HG02798 (cell line): ENCODE measurements around the gene SEC31B.

ENCODE experiments used
- ATAC-seq: cut with Tn5 transposase; IDR thresholded peaks from one replicate; pipeline ENCODE4 v1.9.1; 2021; ENCODE audit warnings: mild to moderate bottlenecking; ENCODE audit not compliant: unreplicated experiment, poor library complexity

SEC31B gene

GRCh38 chr10:100519311-100520051 is at the start of gene SEC31B:
SEC31B (minus strand) TSS chr10:100519861; CDS start chr10:100516952, 2,909 bp downstream.
- ATAC-seq = no peak

GRCh38 chr10:100568912-100569311 is 49.3 kb upstream of the SEC31B start:
- no peak for ATAC-seq

GRCh38 chr10:100567826-100568225 is 48.2 kb upstream of the SEC31B start:
- no peak for ATAC-seq

GRCh38 chr10:100567249-100567648 is 47.6 kb upstream of the SEC31B start:
- ATAC-seq = no peak

GRCh38 chr10:100566561-100566960 is 46.9 kb upstream of the SEC31B start:
- no peak for ATAC-seq

GRCh38 chr10:100565206-100565985 is 45.7 kb upstream of the SEC31B start:
- ATAC-seq = no peak

GRCh38 chr10:100562008-100562672 is 42.5 kb upstream of the SEC31B start:
- ATAC-seq = peak; percentile 69

GRCh38 chr10:100561005-100561404 is 41.3 kb upstream of the SEC31B start:
- no peak for ATAC-seq

GRCh38 chr10:100560248-100560647 is 40.6 kb upstream of the SEC31B start:
- no peak for ATAC-seq

- no peak for ATAC-seq
Observed at GRCh38 chr10:100554902-100555301, 35.2 kb upstream of the SEC31B start.

GRCh38 chr10:100553929-100554328 is 34.3 kb upstream of the SEC31B start:
- ATAC-seq = no peak

GRCh38 chr10:100551738-100552137 is 32.1 kb upstream of the SEC31B start:
- ATAC-seq = no peak

GRCh38 chr10:100551196-100551595 is 31.5 kb upstream of the SEC31B start:
- ATAC-seq = no peak

- no peak for ATAC-seq
Observed at GRCh38 chr10:100544950-100545349, 25.3 kb upstream of the SEC31B start.

- ATAC-seq = no peak
Observed at GRCh38 chr10:100537475-100537874, 17.8 kb upstream of the SEC31B start.

- ATAC-seq = peak; percentile 98
Observed at GRCh38 chr10:100535715-100536353, 16.2 kb upstream of the SEC31B start, which contains the start of gene HIF1AN. HIF1AN (plus strand) TSS chr10:100535943; CDS start chr10:100535959, 16 bp downstream.

GRCh38 chr10:100535338-100535714 is 15.7 kb upstream of the SEC31B start:
- ATAC-seq = peak; percentile 7

GRCh38 chr10:100534726-100535125 is 15.1 kb upstream of the SEC31B start:
- no peak for ATAC-seq

GRCh38 chr10:100531761-100532160 is 12.1 kb upstream of the SEC31B start:
- no peak for ATAC-seq

GRCh38 chr10:100529475-100530298 is 10.0 kb upstream of the SEC31B start, which contains the start of gene NDUFB8:
NDUFB8 (minus strand) TSS chr10:100529871; CDS start chr10:100529851, 20 bp downstream.
- ATAC-seq = peak; percentile 81
